Fibroblast of mammary gland (primary cell): Measurements from ENCODE around the gene NPHP4.

Experiments used
- DNase-seq: peaks from one replicate; pipeline ENCODE4 v3.0.0-alpha.2; 2010; ENCODE audit warnings: low read depth
- H3K4me3 ChIP-seq: 2 replicates; pipeline ENCODE4 v1.5.1; 2011; ENCODE audit warnings: low read depth, mild to moderate bottlenecking, low read length, moderate library complexity; ENCODE audit not compliant: control insufficient read depth
- CTCF ChIP-seq: conservative IDR thresholded peaks from 2 replicates; pipeline ENCODE4 v1.5.1; 2011; ENCODE audit warnings: low read depth, low read length, inconsistent platforms; ENCODE audit not compliant: control insufficient read depth, insufficient read depth

NPHP4 gene

DNA sequence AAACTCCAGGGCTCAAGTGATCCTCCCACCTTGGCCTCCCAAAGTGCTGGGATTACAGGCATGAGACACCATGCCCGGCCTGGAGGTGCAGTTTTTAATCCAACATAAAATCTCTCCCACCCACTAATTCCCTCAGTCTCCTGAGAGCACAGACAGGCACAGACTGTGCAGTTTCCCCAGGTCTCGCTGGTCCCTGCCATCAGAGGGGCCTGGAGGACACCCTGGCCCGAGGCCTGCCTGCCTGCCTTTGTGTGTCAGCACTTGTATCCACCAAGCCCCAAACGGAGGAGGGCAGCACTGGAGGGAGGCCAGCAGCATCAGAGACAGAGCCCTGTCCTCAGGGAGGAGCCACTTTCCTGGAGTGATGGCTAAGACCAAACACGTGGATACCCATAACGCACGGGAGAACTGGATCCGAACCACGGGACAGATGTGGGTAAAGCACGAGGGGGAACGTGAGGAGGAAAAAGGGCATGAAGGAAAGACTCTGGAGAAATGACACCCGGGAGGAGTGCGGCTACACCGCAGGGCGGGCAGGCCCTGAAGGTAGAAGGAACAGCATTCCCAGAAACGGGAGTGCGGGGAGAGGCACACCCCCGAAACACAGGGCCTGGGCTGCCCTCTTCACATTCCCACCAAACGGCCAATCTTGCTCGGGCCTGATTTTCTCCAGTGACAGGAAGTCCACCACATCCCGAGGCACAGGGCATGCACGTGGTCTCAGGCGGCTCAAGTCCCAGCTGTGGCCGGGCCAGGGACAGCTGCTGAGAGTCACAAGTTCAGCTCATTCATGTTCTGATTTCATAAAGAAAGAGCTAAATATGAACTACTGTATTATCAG, 29.7 kb downstream of the NPHP4 start:
- H3K4me3 ChIP-seq: no peak overlapping the region
- no peak for TF ChIP-seq CTCF
- no peak for DNase-seq

DNA sequence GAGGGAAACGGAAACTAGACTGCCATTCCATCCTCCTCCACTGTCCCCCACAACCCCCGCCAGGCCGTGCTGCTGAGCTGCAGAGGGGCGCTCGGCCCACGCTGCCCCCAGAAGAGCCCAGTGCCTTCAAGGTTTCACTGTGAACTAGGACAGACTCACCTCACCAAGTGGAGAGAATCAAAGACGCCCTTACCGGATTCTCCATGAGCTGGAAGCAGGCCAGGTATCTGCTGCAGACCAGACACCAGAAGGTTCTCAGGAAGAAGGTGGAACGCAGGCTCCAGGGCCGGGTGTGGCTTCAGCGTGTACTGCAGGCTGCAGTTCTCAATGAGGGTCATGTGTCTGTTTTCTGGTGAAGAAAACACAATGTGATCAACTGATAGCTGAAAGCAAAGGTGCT, 30.6 kb downstream of the NPHP4 start:
- no peak for DNase-seq
- no peak overlapping the region for H3K4me3 ChIP-seq
- TF ChIP-seq CTCF: no peak

DNA sequence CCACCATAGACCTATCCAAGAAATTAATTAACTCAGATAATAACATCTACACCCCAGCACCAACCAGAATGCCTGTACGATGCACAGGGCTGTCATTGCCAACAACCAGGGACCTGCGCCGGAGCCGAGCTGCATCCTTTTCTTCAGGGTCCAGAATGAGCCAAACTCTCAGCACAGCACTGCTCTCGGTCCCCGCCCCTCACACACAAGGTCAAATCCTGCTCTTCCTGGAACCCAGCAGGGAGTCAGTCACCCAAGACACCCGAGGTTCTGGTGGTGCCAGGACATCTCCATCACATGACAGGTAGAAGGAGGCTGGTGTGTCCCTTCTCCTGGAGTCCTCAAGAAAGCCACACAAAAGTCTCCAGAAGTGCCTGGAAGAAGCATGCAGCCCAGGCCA, 31.9 kb downstream of the NPHP4 start:
- H3K4me3 ChIP-seq: no peak overlapping the region
- no peak for TF ChIP-seq CTCF
- no peak for DNase-seq

DNA sequence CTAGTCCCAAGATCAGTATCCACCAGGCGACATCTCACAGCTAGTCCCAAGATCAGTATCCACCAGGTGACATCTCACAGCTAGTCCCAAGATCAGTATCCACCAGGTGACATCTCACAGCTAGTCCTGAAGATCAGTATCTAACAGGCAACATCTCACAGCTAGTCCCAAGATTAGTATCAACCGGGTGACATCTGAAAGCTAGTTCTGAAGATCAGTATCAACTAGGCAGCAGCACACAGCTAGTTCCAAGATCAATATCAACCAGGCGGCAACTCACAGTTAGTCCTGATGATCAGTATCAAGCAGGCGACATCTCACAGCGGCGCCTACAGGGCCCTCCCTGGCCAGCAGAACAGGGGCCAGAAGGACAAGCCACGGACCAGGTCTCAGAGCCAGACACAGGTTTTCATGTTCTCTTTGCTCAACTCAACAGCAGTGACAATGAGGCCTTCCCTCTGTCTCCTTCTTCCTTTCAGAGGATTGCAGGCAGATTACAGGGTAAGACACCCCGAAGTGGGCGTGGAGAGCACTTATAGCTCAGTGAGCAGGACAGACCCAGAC, 32.5 kb downstream of the NPHP4 start:
- no peak for DNase-seq
- H3K4me3 ChIP-seq: no peak overlapping the region
- TF ChIP-seq CTCF: no peak

GRCh38 chr1:5959087-5959486, 33.1 kb downstream of the NPHP4 start:
- no peak overlapping the region for H3K4me3 ChIP-seq
- no peak for DNase-seq
- TF ChIP-seq CTCF: no peak

DNA sequence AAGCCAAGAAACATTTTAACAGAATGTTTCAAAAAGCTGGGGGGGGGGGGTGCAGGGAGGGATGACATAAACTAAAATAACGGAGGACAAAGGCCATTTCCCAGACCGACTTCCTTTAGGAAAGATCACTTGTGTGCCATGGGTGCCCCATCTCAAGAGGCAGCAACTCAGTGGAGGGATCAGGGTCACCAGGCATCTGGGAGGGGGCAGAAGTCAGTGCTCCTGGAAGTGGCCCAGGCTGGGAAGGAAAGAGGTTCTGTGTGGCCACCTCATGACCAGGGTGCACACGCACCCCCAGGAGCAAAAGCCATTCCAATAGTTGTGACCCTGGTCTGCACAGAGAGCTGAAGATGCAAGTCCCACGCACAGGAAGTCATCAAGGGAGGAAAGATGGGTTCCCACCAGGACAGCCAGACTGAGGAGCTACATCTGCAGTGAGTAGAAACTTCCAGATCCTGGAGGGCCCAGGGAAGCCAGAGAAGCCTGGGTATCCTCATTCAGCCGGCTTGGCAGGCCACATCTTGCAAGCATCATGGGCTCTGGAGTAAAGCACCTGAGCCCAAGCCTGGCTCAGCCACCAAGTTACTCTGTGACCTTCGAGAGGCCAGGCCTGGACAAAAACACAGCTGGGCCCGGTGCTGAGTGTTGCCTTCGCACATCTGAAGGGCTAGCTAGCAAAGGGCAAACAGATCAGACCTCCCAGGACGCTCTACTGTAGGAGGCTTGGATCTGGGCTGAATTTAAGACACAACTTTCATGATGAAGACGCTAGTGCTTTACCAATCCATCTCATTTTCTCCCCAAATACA, 36.0 kb downstream of the NPHP4 start:
- no peak for DNase-seq
- no peak for TF ChIP-seq CTCF
- H3K4me3 ChIP-seq: no peak overlapping the region
